OCI-LY1 (cell line): ENCODE data around the gene ROMO1.

Experiments
- H2AFZ ChIP-seq: fragments of 200-600 bp; sonication (generic), shearing (Covaris generic); 2 replicates; pipeline ENCODE4 v1.6.0; 2014; ENCODE audit warnings: antibody characterized with exemption, mild to moderate bottlenecking, low read length
- H3F3A ChIP-seq: fragments of 200-600 bp; sonication (generic), shearing (Covaris generic); 2 replicates; pipeline ENCODE4 v1.6.0; 2014; ENCODE audit warnings: mild to moderate bottlenecking, antibody characterized with exemption, low read length, moderate library complexity; ENCODE audit not compliant: insufficient read depth
- H3K27ac ChIP-seq: fragments of 200-600 bp; sonication (generic); 2 replicates; pipeline ENCODE4 v1.5.1; 2014; ENCODE audit warnings: low read length, mixed run types, mild to moderate bottlenecking, low read depth; ENCODE audit not compliant: poor library complexity, severe bottlenecking
- H3K27me3 ChIP-seq: fragments of 200-600 bp; sonication (generic); 2 replicates; pipeline ENCODE4 v1.6.0; 2014; ENCODE audit warnings: antibody characterized with exemption, mild to moderate bottlenecking, low read length, moderate library complexity; ENCODE audit not compliant: insufficient read depth
- H3K36me3 ChIP-seq: fragments of 200-600 bp; sonication (generic); 2 replicates; pipeline ENCODE4 v1.6.1; 2014; ENCODE audit warnings: mild to moderate bottlenecking, antibody characterized with exemption, low read length, moderate library complexity, mixed read lengths; ENCODE audit not compliant: insufficient read depth
- H3K4me1 ChIP-seq: fragments of 200-600 bp; sonication (generic); 2 replicates; pipeline ENCODE4 v1.5.1; 2014; ENCODE audit warnings: mild to moderate bottlenecking, low read length, moderate library complexity; ENCODE audit not compliant: insufficient read depth, severe bottlenecking
- H3K4me2 ChIP-seq: fragments of 200-600 bp; sonication (generic), shearing (Covaris generic); 2 replicates; pipeline ENCODE4 v1.6.1; 2014; ENCODE audit warnings: low read length
- H3K4me3 ChIP-seq: fragments of 200-600 bp; sonication (generic); 2 replicates; pipeline ENCODE4 v1.5.1; 2014; ENCODE audit warnings: low read length, low read depth, mild to moderate bottlenecking, mixed read lengths; ENCODE audit not compliant: poor library complexity, severe bottlenecking
- H3K79me2 ChIP-seq: fragments of 200-600 bp; shearing (Covaris generic); 2 replicates; pipeline ENCODE4 v1.6.1; 2016; ENCODE audit warnings: mixed run types, low read length, mixed read lengths; ENCODE audit not compliant: insufficient read depth
- H3K9ac ChIP-seq: fragments of 200-600 bp; sonication (generic), shearing (Covaris generic); 2 replicates; pipeline ENCODE4 v1.6.1; 2014; ENCODE audit warnings: mild to moderate bottlenecking, low read length, mixed read lengths
- H3K9me2 ChIP-seq: fragments of 200-600 bp; sonication (generic), shearing (Covaris generic); 2 replicates; pipeline ENCODE4 v1.6.1; 2014; ENCODE audit warnings: low read depth, mild to moderate bottlenecking, low read length, mixed read lengths
- H3K9me3 ChIP-seq: fragments of 200-600 bp; shearing (Covaris generic); 2 replicates; pipeline ENCODE4 v1.6.1; 2014; ENCODE audit warnings: low read length, mixed read lengths
- H4K20me1 ChIP-seq: fragments of 200-600 bp; sonication (generic), shearing (Covaris generic); 2 replicates; pipeline ENCODE4 v1.6.0; 2016; ENCODE audit warnings: mild to moderate bottlenecking, low read length; ENCODE audit not compliant: insufficient read depth
- EZH2 ChIP-seq: fragments of 200-600 bp; sonication (generic), shearing (Covaris generic); IDR thresholded peaks from 2 replicates; pipeline ENCODE4 v1.8.0; 2017; ENCODE audit warnings: borderline replicate concordance, mixed run types, mild to moderate bottlenecking, antibody characterized with exemption, low read length, moderate library complexity, mixed read lengths
- TF ChIP-seq, protein P1 (sequence below): fragments of 200-600 bp; sonication (generic), shearing (Covaris generic); IDR thresholded peaks from 2 replicates; pipeline ENCODE4 v1.5.1; 2017; ENCODE audit warnings: mild to moderate bottlenecking, antibody characterized with exemption, low read length, moderate library complexity, mixed read lengths

Gene ROMO1

DNA sequence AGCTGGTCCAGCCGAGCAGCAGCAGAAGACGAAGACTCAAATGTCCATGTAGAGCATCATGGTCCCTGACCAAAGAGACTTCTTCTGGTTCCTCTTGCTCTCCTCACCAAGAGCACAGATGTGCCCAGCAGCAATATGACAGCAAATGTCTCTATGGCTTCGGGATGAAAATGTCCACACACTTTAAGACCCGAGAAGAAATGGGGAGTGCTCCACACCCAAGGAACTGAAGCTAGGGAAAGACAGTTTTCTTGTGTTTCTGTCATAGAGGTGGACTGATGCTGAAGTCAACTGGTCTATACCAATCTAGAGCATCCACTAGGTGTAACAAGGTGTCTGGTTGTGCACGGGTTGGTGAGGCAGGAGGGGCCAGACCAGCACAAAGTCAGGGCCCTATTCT, 30.0 kb upstream of the ROMO1 start:
- peaks cover 5% of the 10 kb centered on the region for H3K4me1 ChIP-seq
- H3K79me2 ChIP-seq, result peaks cover 3% of the 10 kb centered on the region
- TF ChIP-seq EZH2, result no peak
- TF ChIP-seq, protein P1, sequence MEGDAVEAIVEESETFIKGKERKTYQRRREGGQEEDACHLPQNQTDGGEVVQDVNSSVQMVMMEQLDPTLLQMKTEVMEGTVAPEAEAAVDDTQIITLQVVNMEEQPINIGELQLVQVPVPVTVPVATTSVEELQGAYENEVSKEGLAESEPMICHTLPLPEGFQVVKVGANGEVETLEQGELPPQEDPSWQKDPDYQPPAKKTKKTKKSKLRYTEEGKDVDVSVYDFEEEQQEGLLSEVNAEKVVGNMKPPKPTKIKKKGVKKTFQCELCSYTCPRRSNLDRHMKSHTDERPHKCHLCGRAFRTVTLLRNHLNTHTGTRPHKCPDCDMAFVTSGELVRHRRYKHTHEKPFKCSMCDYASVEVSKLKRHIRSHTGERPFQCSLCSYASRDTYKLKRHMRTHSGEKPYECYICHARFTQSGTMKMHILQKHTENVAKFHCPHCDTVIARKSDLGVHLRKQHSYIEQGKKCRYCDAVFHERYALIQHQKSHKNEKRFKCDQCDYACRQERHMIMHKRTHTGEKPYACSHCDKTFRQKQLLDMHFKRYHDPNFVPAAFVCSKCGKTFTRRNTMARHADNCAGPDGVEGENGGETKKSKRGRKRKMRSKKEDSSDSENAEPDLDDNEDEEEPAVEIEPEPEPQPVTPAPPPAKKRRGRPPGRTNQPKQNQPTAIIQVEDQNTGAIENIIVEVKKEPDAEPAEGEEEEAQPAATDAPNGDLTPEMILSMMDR, result no peak
- no peak overlapping the region for H3K9ac ChIP-seq
- no peaks in the 10 kb centered on the region for H3F3A ChIP-seq
- H3K36me3 ChIP-seq, result peaks cover 50% of the 10 kb centered on the region
- H4K20me1 ChIP-seq, result no peaks in the 10 kb centered on the region
- H3K27me3 ChIP-seq, result no peaks in the 10 kb centered on the region
- no peak overlapping the region for H2AFZ ChIP-seq
- H3K4me3 ChIP-seq, result no peak overlapping the region
- no peak overlapping the region for H3K27ac ChIP-seq
- H3K9me2 ChIP-seq, result no peaks in the 10 kb centered on the region
- H3K9me3 ChIP-seq, result no peaks in the 10 kb centered on the region
- no peak overlapping the region for H3K4me2 ChIP-seq

DNA sequence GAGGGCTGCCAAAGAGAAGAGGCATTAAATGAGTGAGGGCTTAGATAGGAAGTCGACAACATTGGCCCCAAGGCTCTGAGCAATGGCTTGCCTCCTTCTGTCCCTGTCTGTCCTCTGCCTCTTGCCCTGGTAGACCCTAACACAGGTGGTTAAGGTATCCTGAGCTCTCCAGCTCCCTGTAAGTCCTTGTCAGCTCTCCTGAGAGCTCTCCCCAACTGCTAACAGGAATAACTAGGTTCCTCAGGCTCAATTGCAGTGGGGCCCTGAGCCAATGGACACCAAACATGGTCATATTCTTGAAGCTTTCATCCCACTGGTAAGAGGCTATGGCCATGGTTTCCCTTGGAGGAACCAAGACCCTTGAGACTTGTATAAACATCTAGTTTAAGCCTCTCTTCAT, 29.5 kb upstream of the ROMO1 start:
- Histone ChIP-seq H3F3A (no peaks in the 10 kb centered on the region), H3K4me1 (peaks cover 5% of the 10 kb centered on the region), H3K9me2 (no peaks in the 10 kb centered on the region), H2AFZ (no peak overlapping the region), H3K36me3 (peaks cover 55% of the 10 kb centered on the region), H3K27me3 (no peaks in the 10 kb centered on the region), H3K27ac (no peak overlapping the region), H4K20me1 (no peaks in the 10 kb centered on the region), H3K4me3 (no peak overlapping the region), H3K4me2 (no peak overlapping the region), H3K9me3 (no peaks in the 10 kb centered on the region), H3K79me2 (no peaks in the 10 kb centered on the region), H3K9ac (no peak overlapping the region)
- TF ChIP-seq, protein P1, result no peak
- no peak for TF ChIP-seq EZH2

DNA sequence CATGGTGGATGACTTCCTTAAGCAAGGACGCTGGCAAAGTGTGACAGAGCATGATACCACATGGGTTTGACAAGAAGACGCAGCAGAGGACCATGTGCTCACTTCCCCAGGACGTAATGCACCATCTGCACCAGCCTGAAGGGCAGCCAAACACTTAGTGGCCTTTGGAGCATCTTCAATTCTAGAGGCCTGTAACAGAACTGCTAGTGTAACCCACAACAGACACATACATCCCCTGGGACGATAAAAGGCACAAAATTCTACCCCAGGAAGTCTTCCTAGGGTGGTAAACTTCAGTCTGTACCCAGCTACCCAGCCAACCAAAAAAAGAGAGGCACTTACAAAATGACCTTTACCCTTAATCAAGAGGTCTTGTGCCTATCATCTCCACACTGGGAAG, 25.3 kb upstream of the ROMO1 start:
- Histone ChIP-seq H3K4me2 (no peak overlapping the region), H3K4me1 (no peaks in the 10 kb centered on the region), H3K9me2 (no peaks in the 10 kb centered on the region), H3K79me2 (no peaks in the 10 kb centered on the region), H3K27ac (no peak overlapping the region), H3F3A (no peaks in the 10 kb centered on the region), H2AFZ (no peak overlapping the region), H3K9me3 (no peaks in the 10 kb centered on the region), H3K4me3 (no peak overlapping the region), H4K20me1 (no peaks in the 10 kb centered on the region), H3K27me3 (no peaks in the 10 kb centered on the region), H3K36me3 (peaks cover 53% of the 10 kb centered on the region), H3K9ac (no peak overlapping the region)
- no peak for TF ChIP-seq EZH2
- TF ChIP-seq, protein P1, result no peak
